Colonic mucosa (tissue), 4 donors: ENCODE data around the gene MPL. TPM values are rescaled to one million over a fixed set of nuclear protein-coding genes. Genes with fewer than 3 reads are reported as not detected.

ENCODE experiments used
- DNase-seq: peaks from one replicate; pipeline ENCODE4 v3.0.0-alpha.2; 2020
- H3K27ac ChIP-seq: fragments of 200-600 bp; one replicate; pipeline ENCODE4 v1.8.0; 2021
- H3K27me3 ChIP-seq: fragments of 200-600 bp; one replicate; pipeline ENCODE4 v1.8.0; 2021
- H3K36me3 ChIP-seq: fragments of 200-600 bp; one replicate; pipeline ENCODE4 v1.8.0; 2021
- H3K4me1 ChIP-seq: fragments of 200-600 bp; one replicate; pipeline ENCODE4 v1.8.0; 2021; ENCODE audit warnings: mild to moderate bottlenecking
- H3K4me3 ChIP-seq: fragments of 200-600 bp; one replicate; pipeline ENCODE4 v1.8.0; 2021
- H3K9ac ChIP-seq, 2 donors: one replicate each; pipeline ENCODE4 v1.7.0; 2013; ENCODE audit warnings: control low read depth in 2 of 2, low read depth in 2 of 2, low read length in 2 of 2
- H3K9me3 ChIP-seq: fragments of 200-600 bp; one replicate; pipeline ENCODE4 v1.8.0; 2021
- intact Hi-C: fragments of 100-400 bp; cut with DNase I; formaldehyde crosslinking; loops from one replicate; pipeline ENCODE4 v1.14.1; 2022
- total RNA-seq, 2 donors: library from RNA; stranded (reverse); fragmentation: NEBNext Ultra II Directional in 1 of 2; extraction: Animal tissue kit (Norgen Biotek cat#: 25700) in 1 of 2; gene quantifications; one replicate each; pipeline ENCODE4 v1.2.1, GENCODE V29; 2021
- TF ChIP-seq, protein P1 (sequence below): fragments of 200-600 bp; IDR thresholded peaks from one replicate; pipeline ENCODE4 v1.8.0; 2022; ENCODE audit warnings: antibody characterized with exemption, mild to moderate bottlenecking
- donor health status: healthy.
- donor health status: DM: no; HTN: no; CAD: no.
- donor health status: DM: no; HTN: no; CAD: no.

The MPL gene
- total RNA-seq, 2 donors from 2014 or later = 0.12 TPM; not detected in 1

DNA sequence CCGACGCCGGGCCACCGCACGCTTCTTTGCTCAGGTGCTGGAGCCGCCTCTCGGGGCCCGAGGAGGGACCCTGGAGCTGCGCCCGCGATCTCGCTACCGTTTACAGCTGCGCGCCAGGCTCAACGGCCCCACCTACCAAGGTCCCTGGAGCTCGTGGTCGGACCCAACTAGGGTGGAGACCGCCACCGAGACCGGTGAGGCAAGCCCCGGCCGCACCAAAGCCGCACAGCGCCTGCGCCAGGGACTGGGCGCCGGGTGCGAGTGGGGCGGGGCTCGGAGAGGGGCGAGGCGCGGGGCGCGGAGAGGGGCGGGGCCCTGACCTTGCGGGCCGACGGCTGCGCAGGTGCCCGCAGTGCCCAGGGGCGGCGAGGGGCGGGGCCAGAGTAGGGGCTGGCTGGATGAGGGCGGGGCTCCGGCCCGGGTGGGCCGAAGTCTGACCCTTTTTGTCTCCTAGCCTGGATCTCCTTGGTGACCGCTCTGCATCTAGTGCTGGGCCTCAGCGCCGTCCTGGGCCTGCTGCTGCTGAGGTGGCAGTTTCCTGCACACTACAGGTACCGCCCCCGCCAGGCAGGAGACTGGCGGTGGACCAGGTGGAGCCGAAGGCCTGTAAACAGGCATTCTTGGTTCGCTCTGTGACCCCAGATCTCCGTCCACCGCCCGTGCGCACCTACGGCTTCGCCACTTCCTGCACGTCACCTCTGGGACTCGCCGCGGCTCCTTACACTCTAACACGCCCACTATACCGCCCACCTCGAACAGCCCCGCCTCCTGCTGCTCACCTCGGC is 11.4 kb downstream of the MPL start:
- Histone ChIP-seq H3K9ac (peak overlapping the region; percentile 73 to 84), H3K27ac (peak overlapping the region; percentile 94), H3K4me1 (no peaks in the 10 kb centered on the region), H3K9me3 (no peaks in the 10 kb centered on the region), H3K36me3 (no peaks in the 10 kb centered on the region), H3K27me3 (no peaks in the 10 kb centered on the region), H3K4me3 (peak overlapping the region; percentile 43)
- intact Hi-C loops = no loop called here
- peak; percentile 92 for DNase-seq
- TF ChIP-seq, protein P1, sequence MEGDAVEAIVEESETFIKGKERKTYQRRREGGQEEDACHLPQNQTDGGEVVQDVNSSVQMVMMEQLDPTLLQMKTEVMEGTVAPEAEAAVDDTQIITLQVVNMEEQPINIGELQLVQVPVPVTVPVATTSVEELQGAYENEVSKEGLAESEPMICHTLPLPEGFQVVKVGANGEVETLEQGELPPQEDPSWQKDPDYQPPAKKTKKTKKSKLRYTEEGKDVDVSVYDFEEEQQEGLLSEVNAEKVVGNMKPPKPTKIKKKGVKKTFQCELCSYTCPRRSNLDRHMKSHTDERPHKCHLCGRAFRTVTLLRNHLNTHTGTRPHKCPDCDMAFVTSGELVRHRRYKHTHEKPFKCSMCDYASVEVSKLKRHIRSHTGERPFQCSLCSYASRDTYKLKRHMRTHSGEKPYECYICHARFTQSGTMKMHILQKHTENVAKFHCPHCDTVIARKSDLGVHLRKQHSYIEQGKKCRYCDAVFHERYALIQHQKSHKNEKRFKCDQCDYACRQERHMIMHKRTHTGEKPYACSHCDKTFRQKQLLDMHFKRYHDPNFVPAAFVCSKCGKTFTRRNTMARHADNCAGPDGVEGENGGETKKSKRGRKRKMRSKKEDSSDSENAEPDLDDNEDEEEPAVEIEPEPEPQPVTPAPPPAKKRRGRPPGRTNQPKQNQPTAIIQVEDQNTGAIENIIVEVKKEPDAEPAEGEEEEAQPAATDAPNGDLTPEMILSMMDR = no peak

DNA sequence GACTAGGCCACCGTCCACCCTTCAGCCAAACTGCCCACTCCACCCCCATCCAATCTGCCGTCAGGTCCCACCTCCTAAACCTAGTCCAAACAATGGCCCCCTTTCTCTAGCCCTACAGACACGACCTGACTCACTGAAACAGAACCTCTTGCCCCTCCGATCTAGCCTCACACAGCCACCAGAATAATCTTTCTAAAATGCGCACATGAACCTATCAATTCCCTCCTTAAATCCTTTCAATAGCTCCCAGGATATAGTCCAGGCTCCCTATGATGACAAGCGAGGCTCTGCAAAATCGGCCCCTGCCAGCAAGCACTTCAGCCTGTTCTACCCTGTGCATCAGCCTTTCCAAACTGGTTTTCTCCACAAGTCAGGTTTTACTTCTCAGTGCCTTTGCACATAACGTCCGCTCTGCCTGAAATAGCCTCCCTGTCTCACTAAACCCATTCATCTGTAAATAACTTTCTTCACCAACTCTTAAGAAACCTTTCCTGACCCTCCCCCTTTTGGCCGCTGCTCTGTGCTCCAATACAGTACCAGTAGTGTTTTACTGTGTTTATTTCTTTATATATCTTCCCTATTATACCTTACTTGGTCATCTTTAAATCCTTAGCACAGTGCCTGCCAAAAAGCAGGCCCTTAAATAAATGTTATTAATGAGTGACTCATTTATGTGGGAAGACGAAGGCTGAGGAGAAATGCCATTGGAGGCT is 12.1 kb downstream of the MPL start:
- Histone ChIP-seq H3K27me3 (no peaks in the 10 kb centered on the region), H3K9ac (peak overlapping the region; percentile 73 to 84), H3K4me3 (peak overlapping the region; percentile 43), H3K27ac (peak overlapping the region; percentile 94), H3K4me1 (no peaks in the 10 kb centered on the region), H3K36me3 (no peaks in the 10 kb centered on the region), H3K9me3 (no peaks in the 10 kb centered on the region)
- intact Hi-C loops = no loop called here
- no peak for DNase-seq
- TF ChIP-seq, protein P1 = no peak

DNA sequence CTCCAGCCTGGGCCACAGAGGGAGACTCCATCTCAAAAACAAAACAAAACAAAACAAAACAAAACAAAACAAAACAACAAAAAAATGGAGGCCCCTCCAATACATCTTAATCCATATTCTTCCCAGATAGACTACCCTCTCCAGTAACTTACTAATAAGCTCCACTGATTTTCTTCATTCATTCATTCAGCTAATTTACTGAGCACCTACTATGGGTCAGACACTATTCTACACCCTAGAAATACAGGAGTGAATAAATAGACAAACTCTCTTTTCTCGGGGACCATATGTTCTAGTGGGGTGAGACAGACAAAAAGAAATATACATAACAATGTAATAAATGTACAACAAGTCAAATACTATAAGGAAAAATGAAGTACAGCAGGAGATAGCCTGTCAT is 13.4 kb downstream of the MPL start:
- Histone ChIP-seq H3K4me3 (no peak overlapping the region), H3K9ac (no peak overlapping the region), H3K4me1 (no peaks in the 10 kb centered on the region), H3K36me3 (no peaks in the 10 kb centered on the region), H3K27me3 (no peaks in the 10 kb centered on the region), H3K9me3 (no peaks in the 10 kb centered on the region), H3K27ac (no peak overlapping the region)
- DNase-seq = no peak
- intact Hi-C loops = no loop called here
- TF ChIP-seq, protein P1 = no peak

DNA sequence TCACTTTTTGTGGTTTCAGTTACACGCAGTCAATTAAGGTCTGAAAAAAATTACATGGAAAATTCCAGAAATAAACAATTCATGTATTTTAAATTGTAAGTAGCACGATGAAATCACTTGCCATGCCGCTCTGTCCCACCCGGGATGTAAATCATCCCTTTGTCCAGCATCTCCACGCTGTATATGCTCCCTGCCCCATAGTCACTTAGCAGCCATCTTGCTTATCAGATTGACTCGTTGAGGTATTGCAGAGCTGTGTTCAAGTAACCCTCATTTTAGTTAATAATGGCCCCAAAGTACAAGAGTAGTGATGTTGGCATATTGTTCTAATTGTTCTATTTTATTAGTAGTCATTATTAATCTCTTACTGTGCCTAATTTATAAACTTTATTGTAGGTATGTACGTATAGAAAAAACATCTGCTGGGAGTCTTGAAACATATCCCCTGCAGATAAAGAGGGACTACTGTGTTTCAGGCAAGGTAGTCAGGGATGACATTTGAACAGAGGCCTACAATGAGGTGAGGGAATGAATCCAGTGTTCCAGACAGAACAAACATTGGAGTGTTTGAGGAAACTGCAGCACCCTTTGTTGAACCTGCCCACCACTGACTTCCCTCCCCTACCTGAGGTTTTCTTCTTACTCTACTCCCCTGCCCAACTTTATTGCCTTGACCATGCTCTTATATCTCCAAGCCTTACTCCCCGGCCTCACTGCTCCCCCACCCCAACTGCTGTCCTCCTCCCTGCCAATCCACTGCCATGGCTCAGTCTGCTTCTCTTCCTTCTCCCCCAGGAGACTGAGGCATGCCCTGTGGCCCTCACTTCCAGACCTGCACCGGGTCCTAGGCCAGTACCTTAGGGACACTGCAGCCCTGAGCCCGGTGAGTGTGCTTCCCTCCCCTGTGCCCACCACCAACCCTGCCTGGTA is 14.1 kb downstream of the MPL start:
- H3K27ac ChIP-seq = no peak overlapping the region
- TF ChIP-seq, protein P1 = no peak

DNA sequence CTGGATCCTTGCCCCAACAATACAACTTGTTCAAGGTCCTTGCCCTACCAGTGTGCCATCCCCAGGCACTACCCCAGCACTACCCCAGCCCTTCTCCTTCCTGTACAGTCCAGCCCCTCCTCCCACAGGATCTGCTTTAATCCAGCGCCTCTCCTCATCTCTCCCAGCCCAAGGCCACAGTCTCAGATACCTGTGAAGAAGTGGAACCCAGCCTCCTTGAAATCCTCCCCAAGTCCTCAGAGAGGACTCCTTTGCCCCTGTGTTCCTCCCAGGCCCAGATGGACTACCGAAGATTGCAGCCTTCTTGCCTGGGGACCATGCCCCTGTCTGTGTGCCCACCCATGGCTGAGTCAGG is 14.7 kb downstream of the MPL start:
- intact Hi-C loops = no loop called here
- H3K9ac ChIP-seq = peak overlapping the region in 1 of 2 donors; percentile 51
- TF ChIP-seq, protein P1 = no peak

More for the DNA sequence above, 14.1 kb downstream of the MPL start:
- Histone ChIP-seq H3K9me3 (no peaks in the 10 kb centered on the region), H3K4me1 (no peaks in the 10 kb centered on the region), H3K27me3 (no peaks in the 10 kb centered on the region), H3K4me3 (no peak overlapping the region), H3K36me3 (no peaks in the 10 kb centered on the region), H3K9ac (peak overlapping the region in 1 of 2 donors; percentile 51)
- no peak for DNase-seq
- intact Hi-C loops = no loop called here

More for the DNA sequence above, 14.7 kb downstream of the MPL start:
- Histone ChIP-seq H3K9me3 (no peaks in the 10 kb centered on the region), H3K27me3 (no peaks in the 10 kb centered on the region), H3K27ac (no peak overlapping the region), H3K36me3 (no peaks in the 10 kb centered on the region), H3K4me3 (no peak overlapping the region), H3K4me1 (no peaks in the 10 kb centered on the region)
- DNase-seq = no peak
